Raji (cell line): ENCODE data around the gene UBTF.

Source experiments
- POLR2A ChIP-seq: IDR thresholded peaks from 2 replicates; pipeline ENCODE4 v1.6.1; 2011; ENCODE audit warnings: low read depth, low read length, control low read depth; ENCODE audit not compliant: insufficient read depth

UBTF gene

DNA sequence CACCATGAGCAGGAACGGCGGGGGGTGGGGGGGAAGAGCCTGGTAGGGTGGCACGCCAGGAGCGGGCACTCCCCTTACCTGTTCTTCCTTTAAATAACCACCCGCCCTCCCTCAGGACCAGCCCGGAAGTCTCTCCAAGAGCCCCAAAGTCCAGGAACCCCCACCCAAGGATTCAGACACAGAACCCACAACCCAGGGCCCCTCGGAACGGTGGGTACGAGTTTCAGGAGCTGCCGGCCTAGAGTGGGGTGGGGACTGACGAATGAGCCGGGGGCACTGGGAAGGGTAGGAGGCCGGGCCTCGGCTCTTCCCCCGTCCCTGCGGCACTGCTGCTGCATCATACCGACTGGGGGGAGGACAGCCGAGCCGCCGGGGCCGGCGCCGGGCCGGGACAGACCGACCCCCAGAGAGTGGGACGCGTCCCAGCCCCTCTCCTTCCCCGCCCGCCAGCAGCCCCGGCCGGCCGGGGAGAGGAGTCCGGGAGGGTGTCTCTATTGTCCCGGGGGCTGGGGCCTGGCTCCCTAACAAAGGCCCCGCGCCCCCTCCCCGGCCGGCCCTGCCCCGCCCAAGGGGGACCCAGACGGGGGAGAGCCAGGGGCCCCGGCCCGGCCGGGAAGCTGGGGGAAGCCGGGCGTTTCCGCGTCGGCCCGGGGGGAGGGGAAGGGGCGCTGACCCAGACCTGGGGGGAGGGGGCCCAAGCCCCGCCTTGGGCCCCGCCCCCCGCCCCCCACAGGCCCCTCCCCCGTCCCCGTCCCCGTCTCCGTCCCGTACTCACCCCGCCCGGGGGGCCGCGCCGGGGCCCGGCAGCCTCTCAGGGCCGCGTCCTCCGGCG, 20.5 kb downstream of the UBTF start:
- 0 out of 2 replicates have a peak, but pooled peaks have one; percentile 8 for TF ChIP-seq POLR2A

DNA sequence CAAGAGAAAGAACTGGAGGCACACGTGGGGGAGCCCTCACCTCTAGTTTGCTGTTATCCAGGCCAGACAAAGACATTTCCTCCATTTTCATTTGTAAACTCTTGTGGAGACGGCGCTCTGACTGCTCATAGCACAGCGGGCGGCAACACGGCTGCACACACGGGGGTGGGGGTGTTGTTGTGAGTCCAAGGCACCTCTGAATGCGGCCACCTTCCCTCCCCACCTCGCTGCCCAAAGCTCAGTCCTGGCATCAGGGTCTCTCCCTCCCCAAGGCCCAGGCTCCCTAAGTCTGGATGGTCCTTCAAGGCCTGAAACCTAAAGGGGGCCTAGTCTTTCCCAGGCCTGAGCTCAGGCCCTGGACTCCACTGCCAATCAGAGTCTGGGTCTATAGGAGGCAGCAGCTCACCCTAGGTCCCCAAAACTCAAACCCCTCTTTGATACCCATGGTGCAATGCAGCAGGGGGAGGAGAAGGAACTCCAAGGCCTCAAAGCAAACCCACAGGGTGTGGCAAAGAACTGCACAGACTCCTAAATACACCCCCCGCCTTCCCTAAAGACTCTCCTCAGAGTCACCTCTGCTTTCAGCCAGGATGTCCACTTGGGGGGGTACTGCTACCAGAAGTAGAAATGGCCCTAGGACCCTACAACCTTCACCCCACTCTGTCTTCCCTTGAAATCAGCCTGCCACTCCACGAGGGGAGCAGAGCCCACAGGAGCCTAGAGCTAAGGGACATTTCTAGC, 21.3 kb downstream of the UBTF start:
- no peak for TF ChIP-seq POLR2A

DNA sequence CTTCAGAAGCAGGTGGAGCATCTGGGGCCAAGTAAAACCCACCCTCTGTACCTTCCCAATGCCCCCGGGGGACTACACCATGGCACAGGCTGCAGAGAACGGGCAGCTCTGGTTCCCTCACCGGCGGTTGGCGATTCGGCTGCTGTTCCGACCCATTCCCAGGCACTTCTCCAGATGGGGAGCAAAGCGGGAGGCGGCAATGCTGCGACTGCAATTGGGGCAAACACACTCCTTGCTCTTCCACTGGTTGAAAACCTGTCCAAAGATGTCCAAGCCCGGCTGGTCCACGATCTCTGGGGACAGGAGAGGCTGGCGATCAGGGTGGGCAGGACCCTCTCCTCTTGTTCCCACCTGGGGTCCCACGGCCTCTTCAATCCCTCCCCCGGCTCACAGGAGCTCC, 22.4 kb downstream of the UBTF start:
- no peak for TF ChIP-seq POLR2A

DNA sequence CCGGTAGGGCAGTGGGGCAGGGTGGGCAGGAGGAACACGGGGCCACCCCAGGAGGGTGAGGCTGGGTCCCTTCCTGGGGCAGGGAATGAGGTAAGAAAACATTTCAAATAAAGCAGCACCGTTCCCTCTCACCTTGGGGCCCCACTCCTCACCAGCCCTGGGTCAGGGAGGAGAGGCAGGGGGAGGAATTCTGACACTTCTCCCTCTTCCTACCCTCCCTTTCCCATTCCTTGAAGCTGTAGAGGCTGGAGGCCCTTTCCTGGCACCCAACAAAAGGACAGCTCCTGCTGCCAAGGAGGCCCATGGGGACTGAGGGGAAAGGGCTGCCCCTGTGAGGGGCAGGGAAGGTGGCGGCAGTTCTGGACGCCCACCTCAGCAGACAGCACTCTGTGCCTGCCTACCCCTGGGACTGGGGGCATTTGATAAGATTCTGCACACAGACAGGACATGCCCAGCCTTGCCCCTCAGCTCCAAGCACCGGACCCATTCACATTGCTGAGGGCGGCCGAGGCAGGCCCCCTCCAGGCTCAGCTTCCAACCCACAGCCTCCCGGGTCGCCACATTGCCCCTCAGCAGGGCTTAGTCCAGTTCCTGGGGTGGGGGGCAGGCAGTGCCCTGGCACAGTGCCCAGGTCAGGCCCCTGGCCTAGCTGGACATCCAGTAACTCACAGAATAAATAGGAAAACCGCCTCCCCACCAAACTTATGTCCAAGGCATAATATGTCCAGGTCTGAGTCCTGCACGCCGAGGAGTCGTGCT, 26.0 kb downstream of the UBTF start:
- TF ChIP-seq POLR2A, result no peak

DNA sequence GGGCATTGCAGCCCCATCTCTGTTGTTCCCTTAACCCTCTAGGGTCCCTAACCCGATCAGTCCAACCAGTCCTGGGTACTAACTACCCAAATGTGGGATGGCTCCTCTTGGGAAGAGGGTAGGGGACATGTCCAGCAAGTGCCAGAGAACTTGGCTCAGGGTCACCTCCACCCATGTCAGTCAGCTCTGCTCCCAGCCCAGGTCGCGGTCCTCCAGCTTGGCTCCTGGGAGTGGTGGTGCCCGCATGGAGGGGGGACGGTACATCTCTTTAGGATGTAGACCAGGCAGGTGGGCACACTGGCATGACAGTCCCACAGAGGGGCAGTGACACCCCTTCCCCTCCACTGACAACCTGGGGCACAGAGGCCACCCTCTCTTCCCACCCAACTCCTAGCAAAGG, 26.7 kb downstream of the UBTF start:
- no peak for TF ChIP-seq POLR2A

DNA sequence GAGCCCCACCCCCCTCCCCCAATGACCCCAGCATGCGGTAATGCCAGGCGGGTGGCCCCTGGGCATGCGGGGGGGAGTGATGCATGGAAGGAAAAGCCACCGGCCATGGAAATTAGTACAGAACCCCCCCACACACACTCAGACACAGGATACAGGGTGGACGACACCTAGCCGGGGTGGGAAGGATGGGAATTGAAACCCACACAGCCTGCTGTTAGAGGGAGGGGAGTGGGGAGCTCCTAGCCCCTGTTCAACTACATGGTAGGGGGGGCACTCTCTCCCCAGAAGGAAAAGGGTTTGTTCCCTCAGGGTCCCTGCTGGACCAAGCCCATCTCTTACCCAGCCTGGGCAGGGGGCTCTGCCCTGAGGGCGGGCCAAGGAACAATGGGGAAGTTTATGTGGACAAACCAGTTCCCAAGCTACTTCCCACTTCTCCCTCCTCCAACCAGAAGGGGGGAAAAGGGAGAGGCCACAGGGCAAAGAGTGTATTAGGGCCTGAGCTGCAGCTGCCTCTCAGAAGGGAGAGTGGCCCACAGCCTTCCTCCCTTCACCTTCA, 27.5 kb downstream of the UBTF start:
- TF ChIP-seq POLR2A, result no peak

DNA sequence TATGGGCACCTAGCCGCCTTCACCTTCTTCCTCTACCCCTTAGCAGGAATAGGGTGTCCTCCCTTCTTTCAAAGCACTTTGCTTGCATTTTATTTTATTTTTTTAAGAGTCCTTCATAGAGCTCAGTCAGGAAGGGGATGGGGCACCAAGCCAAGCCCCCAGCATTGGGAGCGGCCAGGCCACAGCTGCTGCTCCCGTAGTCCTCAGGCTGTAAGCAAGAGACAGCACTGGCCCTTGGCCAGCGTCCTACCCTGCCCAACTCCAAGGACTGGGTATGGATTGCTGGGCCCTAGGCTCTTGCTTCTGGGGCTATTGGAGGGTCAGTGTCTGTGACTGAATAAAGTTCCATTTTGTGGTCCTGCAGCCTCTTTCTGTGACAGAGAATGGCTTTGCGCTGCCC, 28.1 kb downstream of the UBTF start:
- TF ChIP-seq POLR2A, result no peak

DNA sequence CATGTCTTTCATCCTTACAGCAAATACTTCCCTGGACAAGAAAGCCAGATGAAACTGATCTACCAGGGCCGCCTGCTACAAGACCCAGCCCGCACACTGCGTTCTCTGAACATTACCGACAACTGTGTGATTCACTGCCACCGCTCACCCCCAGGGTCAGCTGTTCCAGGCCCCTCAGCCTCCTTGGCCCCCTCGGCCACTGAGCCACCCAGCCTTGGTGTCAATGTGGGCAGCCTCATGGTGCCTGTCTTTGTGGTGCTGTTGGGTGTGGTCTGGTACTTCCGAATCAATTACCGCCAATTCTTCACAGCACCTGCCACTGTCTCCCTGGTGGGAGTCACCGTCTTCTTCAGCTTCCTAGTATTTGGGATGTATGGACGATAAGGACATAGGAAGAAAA, 29.0 kb downstream of the UBTF start:
- TF ChIP-seq POLR2A, result no peak

DNA sequence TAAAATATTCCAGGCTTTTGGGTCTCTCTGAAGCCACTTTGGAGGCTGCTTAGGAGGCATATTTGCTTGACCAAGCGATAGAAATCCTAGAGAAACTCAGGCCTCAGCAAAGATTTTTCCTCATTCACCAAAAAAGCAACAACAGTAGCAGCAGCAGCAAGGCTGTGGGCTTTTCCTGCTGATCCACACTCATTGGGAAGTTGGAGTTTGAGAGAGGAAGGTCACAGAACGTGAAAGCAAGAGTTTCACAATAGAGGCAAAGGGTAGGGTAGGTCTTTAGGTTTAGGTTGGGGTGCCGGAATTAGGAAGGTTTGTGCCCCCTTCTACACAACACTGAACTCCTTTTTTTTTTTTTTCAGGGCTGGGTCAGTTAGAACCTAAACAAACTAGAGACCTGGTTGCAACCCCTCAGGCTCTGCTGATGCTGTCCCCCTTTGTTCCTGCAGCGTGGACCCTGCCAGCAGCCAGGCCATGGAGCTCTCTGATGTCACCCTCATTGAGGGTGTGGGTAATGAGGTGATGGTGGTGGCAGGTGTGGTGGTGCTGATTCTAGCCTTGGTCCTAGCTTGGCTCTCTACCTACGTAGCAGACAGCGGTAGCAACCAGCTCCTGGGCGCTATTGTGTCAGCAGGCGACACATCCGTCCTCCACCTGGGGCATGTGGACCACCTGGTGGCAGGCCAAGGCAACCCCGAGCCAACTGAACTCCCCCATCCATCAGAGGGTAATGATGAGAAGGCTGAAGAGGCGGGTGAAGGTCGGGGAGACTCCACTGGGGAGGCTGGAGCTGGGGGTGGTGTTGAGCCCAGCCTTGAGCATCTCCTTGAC, 30.7 kb downstream of the UBTF start:
- TF ChIP-seq POLR2A, result no peak

DNA sequence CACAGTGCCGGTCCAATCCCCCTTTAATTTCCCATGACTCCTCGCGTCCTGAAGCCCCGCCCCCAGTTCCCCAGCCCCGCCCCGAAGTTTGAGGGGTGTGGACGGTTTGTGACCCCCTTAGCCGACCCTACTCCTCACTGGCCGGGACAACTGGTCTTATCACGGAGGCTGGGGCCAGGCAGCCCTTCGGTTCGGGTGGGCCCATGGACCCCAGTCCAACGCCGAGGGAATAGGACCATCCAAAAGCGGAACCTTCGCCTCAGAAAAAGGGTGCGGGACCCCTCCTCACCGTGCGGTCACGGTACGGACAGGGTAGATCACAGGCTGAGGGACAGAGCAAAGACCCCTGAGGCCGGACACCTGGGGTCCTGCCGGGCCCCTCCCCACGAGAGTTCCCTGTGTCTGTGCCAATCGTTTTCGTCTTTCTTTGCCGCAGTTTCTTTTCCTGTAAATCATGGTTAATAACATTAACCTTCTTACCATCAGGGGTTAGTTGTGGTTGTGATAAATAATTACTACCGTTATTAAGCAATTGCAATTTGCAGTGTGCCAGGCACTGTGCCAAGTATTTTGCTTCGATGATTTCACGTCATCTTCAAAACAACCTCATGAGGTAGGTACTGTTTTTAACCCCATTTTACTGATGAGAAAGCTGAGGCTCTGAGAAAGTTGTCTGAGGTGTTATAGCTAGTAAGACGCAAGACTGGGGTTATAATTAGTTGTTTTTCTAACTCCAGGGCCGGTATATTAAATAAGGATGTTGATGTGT, 32.2 kb downstream of the UBTF start:
- TF ChIP-seq POLR2A, result no peak

DNA sequence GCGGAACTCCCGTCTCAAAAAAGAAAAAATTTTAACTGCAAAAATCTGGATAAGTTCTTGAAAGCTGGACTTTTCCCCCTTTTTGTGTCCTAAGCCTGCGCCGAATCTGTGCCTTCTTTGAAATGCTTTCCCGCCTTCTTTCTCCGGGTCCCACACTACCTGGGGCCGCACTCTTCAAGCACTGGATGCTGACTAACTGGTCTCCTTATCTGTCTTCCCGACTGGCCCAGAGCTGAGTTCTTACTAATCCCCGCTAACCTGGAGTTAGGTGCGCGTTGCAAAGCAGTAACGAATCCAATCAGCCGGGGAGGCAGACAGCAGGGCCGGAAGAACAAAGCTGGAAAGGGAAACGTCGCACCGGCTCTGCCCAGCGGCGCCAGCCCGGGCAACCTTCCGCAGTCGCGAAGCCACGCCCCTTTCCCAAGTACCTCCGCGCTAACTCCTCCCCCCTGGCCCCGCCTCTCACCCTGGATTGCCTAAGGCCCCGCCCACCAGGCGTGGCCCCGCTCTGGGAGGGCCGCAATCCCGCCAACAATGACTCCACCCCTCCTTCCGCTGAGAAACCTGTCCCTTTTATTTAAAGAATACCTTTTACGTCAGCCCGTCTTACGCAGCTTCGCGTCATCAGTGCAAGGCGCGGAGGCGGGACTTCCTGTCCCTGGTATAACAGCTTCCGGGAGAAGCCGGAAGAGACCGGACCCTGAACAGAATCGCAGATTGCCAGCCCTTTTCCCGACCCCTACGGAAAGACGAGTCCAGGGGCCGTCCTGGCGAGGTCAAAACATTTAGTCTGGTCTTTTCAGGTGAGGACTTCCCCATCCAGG, 33.0 kb downstream of the UBTF start, which contains the start of gene TMUB2:
Gene TMUB2 (plus strand): TSS at position 666 of the 824 bp plus-strand sequence. CDS start 737 bp downstream, outside the sequence.
- peak; percentile 97 for TF ChIP-seq POLR2A

DNA sequence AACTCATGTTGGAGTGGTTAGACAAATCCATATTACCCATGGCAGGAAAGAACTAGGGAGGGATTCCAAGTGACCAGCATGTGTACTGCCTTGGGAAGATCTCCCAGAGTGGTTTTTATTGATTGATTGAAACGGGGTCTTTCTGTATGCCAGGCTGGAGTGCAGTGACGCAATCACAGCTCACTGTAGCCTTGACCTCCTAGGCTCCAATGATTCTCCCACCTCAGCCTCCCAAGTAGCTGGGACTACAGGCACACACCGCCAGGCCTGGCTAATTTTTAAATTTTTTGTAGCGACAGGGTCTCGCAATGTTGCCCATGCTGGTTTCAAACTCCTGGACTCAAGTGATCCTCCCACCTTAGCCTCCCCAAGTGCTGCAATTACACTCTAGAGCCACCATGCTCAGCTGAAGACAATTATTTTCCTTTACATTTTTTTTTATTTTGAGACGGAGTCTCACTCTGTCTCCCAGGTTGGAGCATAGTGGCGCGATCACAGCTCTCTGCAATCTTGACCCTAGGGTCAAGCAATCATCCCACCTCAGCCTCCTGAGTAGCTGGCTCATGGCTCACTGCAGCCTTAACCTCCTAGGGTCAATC, 35.2 kb downstream of the UBTF start:
- no peak for TF ChIP-seq POLR2A
